CD4-positive, CD25-positive, alpha-beta regulatory T cell (primary cell): Measurements from ENCODE around the gene LRRN1. TPM values are rescaled to one million over a fixed set of nuclear protein-coding genes. Genes with fewer than 3 reads are reported as not detected.
A peak's percentile ranks its signal among the peaks of the same experiment; 100 is the strongest.

Experiments used
- ATAC-seq, 2 donors: fragments of 150-1000 bp; cut with Tn5 transposase; one replicate each; pipeline ENCODE4 v1.10.0; 2021; ENCODE audit warnings: low read depth in 2 of 2, moderate number of reproducible peaks in 2 of 2, moderate library complexity in 1 of 2
- DNase-seq, 3 donors: peaks; one replicate each; pipeline versions ENCODE4 v3.0.0 to v3.0.0-alpha.2; 2012 to 2022; ENCODE audit warnings: mixed read lengths in 1 of 3
- H3K27ac ChIP-seq: one replicate; pipeline ENCODE4 v1.7.0; 2013; ENCODE audit warnings: mild to moderate bottlenecking, low read length; ENCODE audit not compliant: insufficient read depth, poor library complexity, severe bottlenecking
- H3K27me3 ChIP-seq: one replicate; pipeline ENCODE4 v1.7.0; 2013; ENCODE audit warnings: low read length; ENCODE audit not compliant: control insufficient read depth, insufficient read depth
- H3K36me3 ChIP-seq: one replicate; pipeline ENCODE4 v1.7.0; 2013; ENCODE audit warnings: mild to moderate bottlenecking, low read length, moderate library complexity; ENCODE audit not compliant: control insufficient read depth, insufficient read depth
- H3K4me1 ChIP-seq: 2 replicates; pipeline ENCODE4 v1.7.0; 2013; ENCODE audit warnings: mild to moderate bottlenecking, low read length; ENCODE audit not compliant: insufficient read depth, control insufficient read depth, poor library complexity, severe bottlenecking
- H3K4me3 ChIP-seq: one replicate; pipeline ENCODE4 v1.7.0; 2013; ENCODE audit warnings: low read depth, mild to moderate bottlenecking, low read length, moderate library complexity
- H3K9me3 ChIP-seq, 2 experiments: 1 replicate in 1 of 2; 2 replicates in 1 of 2; pipeline ENCODE4 v1.7.0; 2013; ENCODE audit warnings: low read length in 2 of 2, mild to moderate bottlenecking in 1 of 2, moderate library complexity in 1 of 2; ENCODE audit not compliant: control insufficient read depth in 2 of 2
- H3K27ac Mint-ChIP-seq, 3 donors: one replicate each; pipeline ENCODE4 v1.8.0; 2020 to 2022; ENCODE audit warnings: mild to moderate bottlenecking in 3 of 3, mixed read lengths in 3 of 3, moderate library complexity in 2 of 3
- H3K27me3 Mint-ChIP-seq: one replicate; pipeline ENCODE4 v1.8.0; 2022; ENCODE audit warnings: mild to moderate bottlenecking, mixed read lengths
- H3K36me3 Mint-ChIP-seq: one replicate; pipeline ENCODE4 v1.8.0; 2020; ENCODE audit warnings: mixed read lengths
- H3K4me1 Mint-ChIP-seq, 4 donors: one replicate each; pipeline ENCODE4 v1.8.0; 2020 to 2022; ENCODE audit warnings: mixed read lengths in 4 of 4, mild to moderate bottlenecking in 1 of 4
- H3K4me3 Mint-ChIP-seq, 4 donors: one replicate each; pipeline ENCODE4 v1.8.0; 2020 to 2022; ENCODE audit warnings: mild to moderate bottlenecking in 4 of 4, mixed read lengths in 4 of 4, moderate library complexity in 3 of 4
- H3K9me3 Mint-ChIP-seq, 7 donors: one replicate each; pipeline ENCODE4 v1.8.0; 2020 to 2022; ENCODE audit warnings: mixed read lengths in 7 of 7, mild to moderate bottlenecking in 3 of 7, moderate library complexity in 2 of 7
- polyA plus RNA-seq, 4 donors: library from polyadenylated mRNA; unstranded; fragments of 300-500 nt; fragmentation: Illumina TruSeq; gene quantifications; one replicate each; pipeline ENCODE4 v1.2.3, GENCODE V29; 2021
- total RNA-seq: library from RNA; stranded (reverse); gene quantifications from one replicate; pipeline ENCODE4 v1.2.3, GENCODE V29; 2022

The LRRN1 gene
- total and polyA plus RNA-seq, 5 donors from 2014 or later, result 0.23 to 0.44 (median 0.25) TPM; not detected in 2

- H3K9me3 Mint-ChIP-seq, result peaks cover 0 to 9% (median 1%) of the 10 kb centered on the region in 7 donors
- Histone ChIP-seq H3K27ac (no peak overlapping the region), H3K9me3 (no peaks in the 10 kb centered on the region), H3K27me3 (peaks cover 17% of the 10 kb centered on the region), H3K4me3 (no peak overlapping the region), H3K4me1 (peaks cover 6% of the 10 kb centered on the region), H3K36me3 (no peaks in the 10 kb centered on the region)
- peaks cover 3% of the 10 kb centered on the region for H3K36me3 Mint-ChIP-seq
- H3K27me3 Mint-ChIP-seq, result peaks cover 55% of the 10 kb centered on the region
- peaks cover 0 to 20% (median 6%) of the 10 kb centered on the region in 4 donors for H3K4me1 Mint-ChIP-seq
- no peak overlapping the region for H3K27ac Mint-ChIP-seq
- DNase-seq (peak in 1 of 3 donors; percentile 2), ATAC-seq (no peak)
- peak overlapping the region in 3 of 4 donors; percentile 27 to 68 (median 52) for H3K4me3 Mint-ChIP-seq
Observed at GRCh38 chr3:3800080-3800455, 837 bp downstream of the LRRN1 start.

GRCh38 chr3:3800685-3801493, 1.7 kb downstream of the LRRN1 start:
- Mint-ChIP-seq H3K27me3 (peaks cover 56% of the 10 kb centered on the region), H3K9me3 (peaks cover 0 to 9% (median 0%) of the 10 kb centered on the region in 7 donors), H3K27ac (no peak overlapping the region), H3K4me1 (peaks cover 0 to 20% (median 6%) of the 10 kb centered on the region in 4 donors), H3K4me3 (peak overlapping the region in 2 of 4 donors; percentile 4 to 59), H3K36me3 (peaks cover 3% of the 10 kb centered on the region)
- Histone ChIP-seq H3K27me3 (peaks cover 17% of the 10 kb centered on the region), H3K36me3 (no peaks in the 10 kb centered on the region), H3K4me3 (no peak overlapping the region), H3K27ac (no peak overlapping the region), H3K9me3 (no peaks in the 10 kb centered on the region), H3K4me1 (peaks cover 6% of the 10 kb centered on the region)
- ATAC-seq, result no peak
- no peak for DNase-seq

- Mint-ChIP-seq H3K27ac (no peak overlapping the region), H3K9me3 (peaks cover 0 to 9% (median 0%) of the 10 kb centered on the region in 7 donors), H3K4me1 (peaks cover 0 to 20% (median 6%) of the 10 kb centered on the region in 4 donors), H3K36me3 (peaks cover 3% of the 10 kb centered on the region), H3K27me3 (peaks cover 54% of the 10 kb centered on the region), H3K4me3 (peak overlapping the region in 2 of 4 donors; percentile 4 to 59)
- H3K27me3 ChIP-seq, result peaks cover 17% of the 10 kb centered on the region
- ATAC-seq (no peak), DNase-seq (no peak)
- H3K4me1 ChIP-seq, result peaks cover 6% of the 10 kb centered on the region
- H3K36me3 ChIP-seq, result no peaks in the 10 kb centered on the region
- no peaks in the 10 kb centered on the region for H3K9me3 ChIP-seq
- no peak overlapping the region for H3K4me3 ChIP-seq
- no peak overlapping the region for H3K27ac ChIP-seq
Observed at GRCh38 chr3:3801494-3801841, 2.2 kb downstream of the LRRN1 start.

- H3K4me1 ChIP-seq, result peaks cover 6% of the 10 kb centered on the region
- no peak overlapping the region for H3K27ac Mint-ChIP-seq
- H3K4me3 Mint-ChIP-seq, result no peak overlapping the region
- peaks cover 17% of the 10 kb centered on the region for H3K27me3 ChIP-seq
- H3K36me3 ChIP-seq, result no peaks in the 10 kb centered on the region
- peaks cover 48% of the 10 kb centered on the region for H3K27me3 Mint-ChIP-seq
- no peak for DNase-seq
- H3K9me3 Mint-ChIP-seq, result peaks cover 0 to 8% (median 0%) of the 10 kb centered on the region in 7 donors
- H3K4me1 Mint-ChIP-seq, result peaks cover 0 to 20% (median 6%) of the 10 kb centered on the region in 4 donors
- no peaks in the 10 kb centered on the region for H3K9me3 ChIP-seq
- H3K36me3 Mint-ChIP-seq, result peaks cover 3% of the 10 kb centered on the region
- H3K4me3 ChIP-seq, result no peak overlapping the region
- no peak for ATAC-seq
- no peak overlapping the region for H3K27ac ChIP-seq
Observed at GRCh38 chr3:3802046-3802445, 2.8 kb downstream of the LRRN1 start.

- H3K9me3 ChIP-seq, result no peaks in the 10 kb centered on the region
- peaks cover 6% of the 10 kb centered on the region for H3K4me1 ChIP-seq
- Mint-ChIP-seq H3K9me3 (peaks cover 0 to 6% (median 0%) of the 10 kb centered on the region in 7 donors), H3K36me3 (no peaks in the 10 kb centered on the region), H3K27me3 (peaks cover 31% of the 10 kb centered on the region), H3K27ac (no peak overlapping the region), H3K4me1 (peaks cover 0 to 10% (median 3%) of the 10 kb centered on the region in 4 donors), H3K4me3 (no peak overlapping the region)
- DNase-seq, result no peak
- peaks cover 6% of the 10 kb centered on the region for H3K27me3 ChIP-seq
- H3K36me3 ChIP-seq, result no peaks in the 10 kb centered on the region
- no peak for ATAC-seq
- H3K4me3 ChIP-seq, result no peak overlapping the region
- no peak overlapping the region for H3K27ac ChIP-seq
Observed at GRCh38 chr3:3804560-3804959, 5.3 kb downstream of the LRRN1 start.

- peaks cover 6% of the 10 kb centered on the region for H3K27me3 ChIP-seq
- no peak overlapping the region for H3K4me3 Mint-ChIP-seq
- H3K4me3 ChIP-seq, result no peak overlapping the region
- no peaks in the 10 kb centered on the region for H3K9me3 ChIP-seq
- peaks cover 0 to 5% (median 2%) of the 10 kb centered on the region in 4 donors for H3K4me1 Mint-ChIP-seq
- DNase-seq (no peak), ATAC-seq (no peak)
- H3K27me3 Mint-ChIP-seq, result peaks cover 24% of the 10 kb centered on the region
- H3K27ac ChIP-seq, result no peak overlapping the region
- no peaks in the 10 kb centered on the region for H3K36me3 ChIP-seq
- H3K4me1 ChIP-seq, result no peaks in the 10 kb centered on the region
- H3K27ac Mint-ChIP-seq, result no peak overlapping the region
- H3K36me3 Mint-ChIP-seq, result no peaks in the 10 kb centered on the region
- peaks cover 0 to 6% (median 0%) of the 10 kb centered on the region in 7 donors for H3K9me3 Mint-ChIP-seq
Observed at GRCh38 chr3:3806092-3806491, 6.9 kb downstream of the LRRN1 start.

- Mint-ChIP-seq H3K36me3 (no peaks in the 10 kb centered on the region), H3K27me3 (peaks cover 17% of the 10 kb centered on the region), H3K9me3 (peaks cover 0 to 6% (median 0%) of the 10 kb centered on the region in 7 donors), H3K4me1 (no peaks in the 10 kb centered on the region), H3K27ac (no peak overlapping the region), H3K4me3 (no peak overlapping the region)
- H3K27me3 ChIP-seq, result no peaks in the 10 kb centered on the region
- H3K36me3 ChIP-seq, result no peaks in the 10 kb centered on the region
- no peak overlapping the region for H3K27ac ChIP-seq
- H3K4me3 ChIP-seq, result no peak overlapping the region
- DNase-seq (no peak), ATAC-seq (no peak)
- H3K9me3 ChIP-seq, result no peaks in the 10 kb centered on the region
- no peaks in the 10 kb centered on the region for H3K4me1 ChIP-seq
Observed at GRCh38 chr3:3806856-3807255, 7.6 kb downstream of the LRRN1 start.

- ATAC-seq (no peak), DNase-seq (no peak)
- H3K4me1 ChIP-seq, result no peaks in the 10 kb centered on the region
- no peak overlapping the region for H3K4me3 ChIP-seq
- Mint-ChIP-seq H3K27ac (peak overlapping the region in 1 of 3 donors; percentile 1), H3K36me3 (no peaks in the 10 kb centered on the region), H3K9me3 (peaks cover 0 to 9% (median 0%) of the 10 kb centered on the region in 7 donors), H3K4me1 (no peaks in the 10 kb centered on the region), H3K4me3 (no peak overlapping the region), H3K27me3 (no peaks in the 10 kb centered on the region)
- H3K27me3 ChIP-seq, result no peaks in the 10 kb centered on the region
- H3K9me3 ChIP-seq, result no peaks in the 10 kb centered on the region
- H3K27ac ChIP-seq, result no peak overlapping the region
- no peaks in the 10 kb centered on the region for H3K36me3 ChIP-seq
Observed at GRCh38 chr3:3813013-3813412, 13.8 kb downstream of the LRRN1 start.
